ENCODE results near the gene NUAK2. TPM values are rescaled to one million over a fixed set of nuclear protein-coding genes. Genes with fewer than 3 reads are reported as not detected.

Gene NUAK2
- total RNA-seq, 1 donor from 2014 or later = 13.5 TPM

DNA sequence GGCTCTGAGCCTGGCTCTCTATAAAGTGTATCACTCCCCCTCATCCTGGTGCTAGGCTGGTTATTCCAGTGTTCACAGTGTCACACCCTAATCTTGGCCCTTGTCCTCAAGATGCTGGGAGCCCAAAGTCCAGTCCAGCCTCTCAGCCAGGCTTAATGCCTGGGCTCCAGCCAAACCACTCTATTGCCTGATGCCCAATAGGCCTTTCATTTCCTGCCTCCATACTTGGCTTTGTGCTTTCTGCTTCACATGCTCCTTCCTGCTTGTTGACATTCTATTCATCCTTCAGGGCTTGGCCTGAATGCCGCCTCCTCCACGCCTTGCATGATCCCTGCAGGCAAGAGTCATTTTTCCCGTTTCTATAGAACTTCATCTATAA is 33.5 kb upstream of the NUAK2 start:
- H3K27me3 Mint-ChIP-seq = peaks cover 4% of the 10 kb centered on the region
- H3K9me3 Mint-ChIP-seq = no peaks in the 10 kb centered on the region
- peak overlapping the region; percentile 75 for H3K27ac Mint-ChIP-seq
- H3K4me1 Mint-ChIP-seq (ENCODE audit: unreplicated experiment) = peaks cover 48% of the 10 kb centered on the region
- H3K4me3 Mint-ChIP-seq = no peak overlapping the region
- TF ChIP-seq, protein P1, sequence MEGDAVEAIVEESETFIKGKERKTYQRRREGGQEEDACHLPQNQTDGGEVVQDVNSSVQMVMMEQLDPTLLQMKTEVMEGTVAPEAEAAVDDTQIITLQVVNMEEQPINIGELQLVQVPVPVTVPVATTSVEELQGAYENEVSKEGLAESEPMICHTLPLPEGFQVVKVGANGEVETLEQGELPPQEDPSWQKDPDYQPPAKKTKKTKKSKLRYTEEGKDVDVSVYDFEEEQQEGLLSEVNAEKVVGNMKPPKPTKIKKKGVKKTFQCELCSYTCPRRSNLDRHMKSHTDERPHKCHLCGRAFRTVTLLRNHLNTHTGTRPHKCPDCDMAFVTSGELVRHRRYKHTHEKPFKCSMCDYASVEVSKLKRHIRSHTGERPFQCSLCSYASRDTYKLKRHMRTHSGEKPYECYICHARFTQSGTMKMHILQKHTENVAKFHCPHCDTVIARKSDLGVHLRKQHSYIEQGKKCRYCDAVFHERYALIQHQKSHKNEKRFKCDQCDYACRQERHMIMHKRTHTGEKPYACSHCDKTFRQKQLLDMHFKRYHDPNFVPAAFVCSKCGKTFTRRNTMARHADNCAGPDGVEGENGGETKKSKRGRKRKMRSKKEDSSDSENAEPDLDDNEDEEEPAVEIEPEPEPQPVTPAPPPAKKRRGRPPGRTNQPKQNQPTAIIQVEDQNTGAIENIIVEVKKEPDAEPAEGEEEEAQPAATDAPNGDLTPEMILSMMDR (conservative IDR thresholded peaks at IDR 0.05) = no peak
- no peaks in the 10 kb centered on the region for H3K36me3 Mint-ChIP-seq
- DNase-seq (ENCODE audit: extremely low spot score, unreplicated experiment) = no peak

DNA sequence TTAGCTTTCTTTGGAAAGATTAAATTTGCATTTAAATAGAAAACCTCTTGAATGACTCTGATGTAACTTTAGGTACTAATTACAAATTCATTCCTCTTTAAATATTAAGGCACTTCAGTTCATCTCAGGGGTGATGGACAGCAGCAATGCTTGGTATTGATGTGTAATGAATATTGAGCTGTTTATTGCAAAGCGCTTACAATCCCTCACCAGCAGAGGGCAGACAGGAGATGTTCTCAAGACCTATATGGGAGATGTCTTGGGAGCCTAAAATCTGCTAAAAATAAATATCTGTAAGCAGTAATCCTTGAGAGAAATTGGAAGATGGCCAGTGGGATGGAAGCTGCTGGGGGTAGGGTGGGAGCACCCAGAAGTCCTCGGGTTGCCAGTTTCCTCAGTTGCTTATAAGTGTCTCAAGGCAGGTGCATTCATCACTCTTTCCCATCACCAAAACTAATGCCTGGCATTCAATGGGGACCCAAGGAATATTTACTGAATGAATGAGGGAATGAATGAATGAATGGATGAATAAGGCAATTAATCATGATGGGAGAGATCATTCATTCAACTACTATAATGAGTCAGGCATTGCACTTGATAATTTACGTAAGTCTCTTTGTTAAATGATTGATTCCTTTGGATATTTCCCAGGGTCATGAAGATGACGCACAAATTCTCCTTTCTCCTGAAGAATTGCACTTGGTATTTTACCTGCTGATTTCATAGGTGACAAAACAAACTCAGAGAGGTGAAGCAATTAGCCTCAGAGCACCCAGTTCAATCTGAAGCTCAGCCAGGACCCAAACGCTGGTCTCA is 32.9 kb upstream of the NUAK2 start:
- peak overlapping the region; percentile 82 for H3K27ac Mint-ChIP-seq
- TF ChIP-seq, protein P1 (conservative IDR thresholded peaks at IDR 0.05) = peak; percentile 93
- no peak for DNase-seq (ENCODE audit: extremely low spot score, unreplicated experiment)
- H3K9me3 Mint-ChIP-seq = no peaks in the 10 kb centered on the region
- H3K4me1 Mint-ChIP-seq (ENCODE audit: unreplicated experiment) = peaks cover 50% of the 10 kb centered on the region
- peaks cover 4% of the 10 kb centered on the region for H3K27me3 Mint-ChIP-seq
- peak overlapping the region; percentile 12 for H3K4me3 Mint-ChIP-seq
- H3K36me3 Mint-ChIP-seq = no peaks in the 10 kb centered on the region

DNA sequence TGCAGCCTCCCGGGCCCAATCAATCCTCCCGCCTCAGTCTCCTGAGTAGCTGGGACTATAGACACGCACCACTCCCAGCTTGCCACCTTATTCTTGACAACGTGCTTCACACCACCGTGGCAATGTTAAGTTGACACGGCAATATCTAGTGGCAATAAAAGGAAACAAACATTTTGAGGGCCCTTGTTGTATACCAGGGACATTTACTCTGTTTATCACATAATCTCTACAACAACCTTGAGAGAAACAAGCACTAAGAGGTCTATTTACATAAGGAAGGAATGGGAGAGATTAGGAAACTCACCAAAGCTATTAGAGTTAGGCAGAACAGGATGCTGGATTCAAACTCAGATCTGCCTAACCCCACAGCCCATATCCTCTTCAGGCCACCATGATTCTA is 32.1 kb upstream of the NUAK2 start:
- TF ChIP-seq, protein P1 (conservative IDR thresholded peaks at IDR 0.05) = no peak
- Mint-ChIP-seq H3K4me3 (no peak overlapping the region), H3K27ac (no peak overlapping the region), H3K36me3 (no peaks in the 10 kb centered on the region), H3K27me3 (peaks cover 4% of the 10 kb centered on the region), H3K9me3 (no peaks in the 10 kb centered on the region), H3K4me1 (ENCODE audit: unreplicated experiment) (peaks cover 58% of the 10 kb centered on the region)
- no peak for DNase-seq (ENCODE audit: extremely low spot score, unreplicated experiment)

DNA sequence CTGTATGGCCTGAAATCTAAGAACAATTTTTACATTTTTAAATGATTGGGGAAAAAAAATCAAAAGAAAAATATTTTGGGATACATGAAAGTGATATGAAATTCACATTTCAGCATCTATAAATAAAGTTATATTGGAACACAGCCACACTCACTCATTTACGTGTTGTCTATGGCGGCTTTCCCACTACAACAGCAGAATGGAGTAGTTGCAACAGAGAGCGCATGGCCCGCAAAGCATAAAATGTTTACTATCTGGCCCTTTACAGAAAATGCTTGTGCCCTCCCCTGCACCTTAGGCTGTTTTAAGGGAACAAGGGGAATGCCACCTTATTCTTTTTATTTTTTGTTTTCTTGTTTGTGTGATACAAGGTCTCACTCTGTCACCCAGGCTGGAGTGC is 31.6 kb upstream of the NUAK2 start:
- H3K4me1 Mint-ChIP-seq (ENCODE audit: unreplicated experiment) = peaks cover 58% of the 10 kb centered on the region
- no peak overlapping the region for H3K4me3 Mint-ChIP-seq
- H3K9me3 Mint-ChIP-seq = no peaks in the 10 kb centered on the region
- no peak for DNase-seq (ENCODE audit: extremely low spot score, unreplicated experiment)
- H3K27ac Mint-ChIP-seq = no peak overlapping the region
- no peaks in the 10 kb centered on the region for H3K36me3 Mint-ChIP-seq
- TF ChIP-seq, protein P1 (conservative IDR thresholded peaks at IDR 0.05) = no peak
- peaks cover 8% of the 10 kb centered on the region for H3K27me3 Mint-ChIP-seq

DNA sequence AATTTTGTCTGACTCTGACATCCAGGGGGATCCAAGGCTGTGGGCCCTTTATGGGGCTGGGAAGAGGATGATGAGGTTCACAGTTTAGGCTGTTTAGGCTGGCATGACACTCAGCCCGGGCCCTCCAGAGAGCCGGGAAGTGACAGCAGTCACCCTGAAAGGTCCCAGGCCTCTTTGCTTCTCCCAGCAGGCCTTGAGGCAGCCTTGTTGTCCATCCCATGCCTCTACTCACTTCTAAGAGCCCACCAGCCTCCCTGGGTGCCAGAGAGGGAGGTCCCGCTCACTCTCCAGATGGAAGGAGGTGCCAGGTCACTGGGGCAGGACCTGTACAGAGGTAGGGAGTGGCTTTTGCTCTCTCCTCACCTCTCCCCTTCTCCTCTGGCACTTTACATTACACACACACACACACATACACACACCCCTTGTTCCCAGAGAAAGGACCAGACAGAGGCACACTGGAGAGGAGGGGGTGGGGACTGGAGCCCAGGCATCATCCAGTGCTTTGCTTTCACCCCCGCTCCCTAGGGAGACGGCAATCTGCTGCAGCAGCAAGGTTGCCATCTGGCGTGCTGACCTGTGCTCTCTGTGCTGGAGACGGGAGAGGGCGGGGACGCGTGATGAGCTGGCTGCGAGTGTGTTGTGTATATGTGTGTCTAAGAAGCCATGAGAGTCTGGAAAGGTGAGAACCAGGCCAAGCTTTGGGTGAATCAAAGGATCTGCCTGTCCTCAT is 30.6 kb upstream of the NUAK2 start:
- Mint-ChIP-seq H3K4me1 (ENCODE audit: unreplicated experiment) (peaks cover 55% of the 10 kb centered on the region), H3K4me3 (peak overlapping the region; percentile 49), H3K36me3 (no peaks in the 10 kb centered on the region), H3K9me3 (no peaks in the 10 kb centered on the region), H3K27ac (peak overlapping the region; percentile 78), H3K27me3 (peaks cover 15% of the 10 kb centered on the region)
- no peak for DNase-seq (ENCODE audit: extremely low spot score, unreplicated experiment)
- TF ChIP-seq, protein P1 (conservative IDR thresholded peaks at IDR 0.05) = no peak

Measured in type B pancreatic cell (in vitro differentiated cells).